ENCODE measurements around the gene PDLIM7.
A peak's percentile ranks its signal among the peaks of the same experiment; 100 is the strongest.

PDLIM7 gene

GRCh38 chr5:177524539-177524900 lies 27.1 kb upstream of the PDLIM7 start:
- DNase-seq, result no peak

- DNase-seq, result no peak
Observed at GRCh38 chr5:177523711-177524538, 26.5 kb upstream of the PDLIM7 start.

- DNase-seq, result no peak
Observed at GRCh38 chr5:177520916-177521513, 23.6 kb upstream of the PDLIM7 start.

GRCh38 chr5:177520271-177520670 lies 22.9 kb upstream of the PDLIM7 start:
- no peak for DNase-seq

DNA sequence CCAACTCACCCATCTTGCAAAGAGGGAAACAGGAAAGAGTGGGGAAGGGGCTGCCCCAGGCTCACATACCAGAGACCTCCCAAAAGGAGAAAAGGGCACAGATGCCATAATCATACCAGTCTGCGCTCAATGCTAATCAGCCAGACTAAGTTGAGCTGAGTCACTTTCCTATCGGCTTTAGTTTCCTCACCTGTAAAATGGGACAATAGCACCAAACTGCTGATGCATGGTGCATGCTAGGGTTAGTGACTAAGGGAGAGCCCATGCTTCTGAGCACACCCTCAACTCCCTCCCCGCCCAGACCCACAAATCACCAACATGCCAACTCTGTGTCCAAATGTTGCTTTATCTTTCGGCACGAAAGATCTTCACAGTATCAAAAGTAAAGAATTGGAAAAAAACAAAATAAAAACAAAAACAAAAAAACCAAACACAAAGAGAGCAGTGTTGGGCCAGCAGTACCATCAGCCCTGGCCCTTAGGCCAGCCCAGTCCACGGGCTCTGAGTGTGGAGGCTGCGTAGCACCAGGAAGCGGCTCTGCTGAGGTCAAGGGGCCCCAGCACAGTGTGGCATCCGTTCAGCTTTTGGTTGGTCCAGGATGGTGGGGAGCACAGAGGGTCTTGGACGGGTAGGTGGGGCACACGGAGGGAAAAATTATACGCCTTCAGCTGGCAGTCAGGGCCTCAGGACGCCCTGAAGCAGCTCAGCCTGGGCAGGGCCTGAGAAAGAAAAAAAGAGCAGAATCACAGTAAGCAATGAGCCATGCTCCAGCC lies 22.2 kb upstream of the PDLIM7 start:
- no peak for DNase-seq

- peak; percentile 99 for DNase-seq
Observed at GRCh38 chr5:177516601-177517568, 19.5 kb upstream of the PDLIM7 start, which contains the start of gene DDX41. DDX41 (minus strand) TSS chr5:177516961; CDS start chr5:177516945, 16 bp downstream.

DNA sequence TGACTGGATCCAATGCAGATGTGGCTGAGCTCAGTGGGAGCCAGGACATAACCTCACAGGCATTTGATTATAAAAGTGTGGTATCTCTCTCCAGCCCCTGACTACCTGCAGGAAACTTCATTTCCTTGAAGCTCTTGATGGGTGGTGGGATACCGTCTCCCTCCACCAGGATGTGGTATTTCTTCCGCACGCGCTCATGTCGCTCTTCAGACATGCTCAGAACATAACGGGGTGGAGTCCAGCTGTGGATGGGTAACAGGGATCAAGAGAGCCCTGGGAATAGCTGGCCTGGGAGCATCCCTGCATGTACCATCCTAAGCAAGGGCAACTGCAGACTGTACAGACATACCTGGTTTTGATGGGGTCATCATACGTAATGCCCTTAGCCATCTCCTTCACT lies 18.2 kb upstream of the PDLIM7 start:
- no peak for DNase-seq

DNA sequence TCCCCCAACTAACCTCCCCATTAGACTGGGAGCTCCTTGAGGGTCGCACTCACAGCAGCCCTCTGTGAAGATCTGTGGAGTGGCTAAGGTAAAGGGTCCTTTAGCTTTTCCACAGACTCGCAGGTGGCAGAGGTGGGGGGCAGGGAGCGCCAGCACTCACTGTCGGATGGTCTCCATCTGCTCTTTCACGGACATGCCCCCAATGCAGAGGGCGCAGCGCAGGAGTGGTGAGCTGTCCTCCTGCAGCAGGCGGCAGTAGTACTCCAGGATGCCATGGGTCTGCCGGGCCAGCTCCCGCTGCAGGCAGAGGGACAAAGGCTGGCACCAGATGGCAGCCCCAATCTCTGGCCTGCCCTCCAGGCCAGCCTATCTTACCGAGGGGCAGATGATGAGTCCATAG lies 17.1 kb upstream of the PDLIM7 start:
- no peak for DNase-seq

DNA sequence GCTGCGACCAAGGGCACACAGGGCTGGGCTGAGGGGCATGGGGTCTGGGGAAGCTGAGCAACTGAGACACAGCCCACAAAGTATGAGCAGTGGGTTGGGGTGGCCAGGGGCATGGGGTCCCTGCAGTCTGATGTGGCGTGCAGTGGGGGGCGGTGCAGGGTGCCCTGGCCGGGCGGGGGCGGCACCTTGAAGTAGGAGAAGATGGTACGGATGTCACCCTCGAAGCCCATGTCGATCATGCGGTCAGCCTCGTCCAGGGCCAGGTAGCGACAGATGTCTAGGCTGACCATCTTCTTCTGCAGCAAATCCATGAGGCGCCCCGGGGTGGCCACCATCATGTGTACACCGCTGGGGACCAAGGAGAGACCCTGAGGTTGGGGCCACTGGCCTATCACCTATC lies 16.1 kb upstream of the PDLIM7 start:
- DNase-seq, result no peak

DNA sequence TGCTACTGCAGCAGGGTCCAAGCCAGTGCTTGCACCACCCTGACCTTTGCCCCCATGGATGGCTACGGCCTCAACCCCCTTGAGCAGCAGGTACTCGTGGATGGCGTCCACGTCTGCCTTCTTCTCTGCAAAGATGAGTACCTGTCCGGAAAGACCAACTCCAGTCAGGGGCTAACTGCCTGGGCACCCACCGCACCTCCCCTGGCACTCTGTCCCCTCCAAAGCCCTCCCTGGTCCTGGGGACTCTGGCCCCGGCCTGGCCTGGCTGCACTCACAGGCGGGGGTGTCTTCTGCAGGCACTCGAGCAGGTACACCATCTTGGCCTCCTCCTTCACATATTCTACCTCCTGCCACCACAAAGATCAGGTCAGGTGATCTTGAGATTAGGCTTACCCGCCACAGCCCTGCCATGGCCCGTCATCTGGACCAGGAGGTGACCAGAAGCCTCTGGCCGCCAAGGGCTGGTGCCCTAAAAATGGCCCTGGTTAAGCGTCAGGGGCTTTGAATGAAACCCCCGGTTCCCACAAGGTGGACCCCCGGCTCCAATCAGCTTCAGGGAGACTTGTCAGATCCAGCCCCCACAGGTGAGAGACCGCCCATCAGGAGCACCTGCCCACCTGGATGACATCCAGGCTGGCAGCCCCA lies 15.5 kb upstream of the PDLIM7 start:
- DNase-seq, result no peak

- DNase-seq, result no peak
Observed at GRCh38 chr5:177511796-177512675, 14.6 kb upstream of the PDLIM7 start.

- no peak for DNase-seq
Observed at GRCh38 chr5:177511181-177511580, 13.8 kb upstream of the PDLIM7 start.

GRCh38 chr5:177510567-177511053 lies 13.2 kb upstream of the PDLIM7 start:
- DNase-seq, result no peak

GRCh38 chr5:177509991-177510566 lies 12.7 kb upstream of the PDLIM7 start:
- DNase-seq, result no peak

GRCh38 chr5:177509381-177509951 lies 12.1 kb upstream of the PDLIM7 start, which contains the start of gene DOK3:
DOK3 (minus strand) TSS chr5:177509826; CDS start chr5:177509540, 286 bp downstream.
- peak; percentile 62 for DNase-seq

GRCh38 chr5:177508837-177509236 lies 11.4 kb upstream of the PDLIM7 start:
- DNase-seq, result peak; percentile 23

GRCh38 chr5:177508221-177508611 lies 10.8 kb upstream of the PDLIM7 start:
- no peak for DNase-seq

DNA sequence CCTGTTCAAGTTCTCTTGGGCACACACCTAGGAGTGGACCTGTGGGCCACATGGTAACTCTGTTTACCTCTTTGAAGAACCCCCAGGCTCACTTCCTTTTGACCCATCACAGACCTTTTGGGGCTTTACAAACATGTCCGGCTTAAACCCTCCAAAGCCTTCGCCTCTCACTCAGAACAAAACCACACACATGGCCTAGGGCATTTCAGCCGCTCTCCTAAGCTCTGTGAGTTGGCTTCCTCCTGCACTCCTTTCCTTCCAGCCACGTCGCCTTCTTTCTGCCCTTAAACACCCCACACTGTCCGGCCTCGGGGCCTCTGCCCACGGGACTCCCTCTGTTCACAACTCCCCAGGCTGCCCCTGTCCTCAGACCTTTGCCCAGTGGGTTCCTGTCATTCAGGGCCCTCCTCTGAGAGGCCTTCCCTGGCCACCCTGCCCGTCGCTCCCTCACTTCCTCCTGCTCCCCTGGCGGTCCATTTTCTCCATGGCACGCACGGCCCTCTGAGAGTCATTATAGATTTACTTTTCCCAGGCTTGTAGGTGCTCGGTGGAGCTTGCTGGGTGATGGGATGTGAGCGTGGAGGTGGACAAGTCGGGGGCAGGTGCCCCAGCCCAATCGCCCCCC lies 10.3 kb upstream of the PDLIM7 start:
- no peak for DNase-seq

- no peak for DNase-seq
Observed at GRCh38 chr5:177507165-177507564, 9.8 kb upstream of the PDLIM7 start.
